GM18505 (cell line): ENCODE measurements around the gene SCLY.
"Not testable (repeated sequence)": the region's sequence is repeated elsewhere in the genome, so short reads cannot be mapped to it uniquely, and the experiment has no call there.

ENCODE experiments used
- ATAC-seq: cut with Tn5 transposase; IDR thresholded peaks from one replicate; pipeline ENCODE4 v1.9.1; 2021; ENCODE audit not compliant: unreplicated experiment
- POLR2A ChIP-seq: IDR thresholded peaks from 4 replicates; pipeline ENCODE4 v1.6.1; 2011; ENCODE audit warnings: borderline replicate concordance; ENCODE audit not compliant: insufficient read depth, insufficient read length; ENCODE audit errors: extremely low read depth

SCLY gene

DNA sequence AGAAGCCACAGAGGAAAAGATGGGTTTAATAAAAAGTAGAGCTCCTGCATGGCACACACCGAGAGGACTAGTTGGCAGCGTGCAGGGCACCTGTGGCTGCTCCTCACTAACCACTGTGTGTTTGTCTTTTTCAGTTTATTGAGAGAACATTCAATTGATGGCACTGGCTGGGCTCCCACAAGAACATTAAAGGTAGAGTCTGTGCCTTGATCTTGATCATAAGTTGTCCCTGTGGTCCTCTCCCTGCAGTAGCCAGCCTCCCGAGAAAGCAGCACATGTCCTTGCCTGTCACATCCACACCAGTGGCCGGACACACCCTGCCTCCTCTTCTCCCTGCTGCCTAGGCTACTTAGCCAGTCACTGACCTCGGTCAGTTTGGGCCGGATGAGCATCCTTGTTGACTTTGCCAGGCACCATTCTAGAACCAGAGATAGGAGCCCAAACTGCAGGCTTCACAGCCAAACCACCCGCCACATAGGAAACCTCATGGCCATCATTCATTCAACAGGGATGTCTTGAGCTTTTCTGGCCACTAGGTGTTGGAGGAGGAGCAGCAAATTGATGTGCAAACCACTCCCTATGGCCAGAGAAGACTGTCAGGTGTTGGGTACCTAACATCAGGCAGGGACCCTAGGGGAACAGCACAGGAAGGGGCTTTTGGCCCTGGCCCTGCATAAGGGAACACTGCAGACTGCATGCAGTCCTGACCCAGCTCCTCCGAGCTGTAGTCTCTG, 30.2 kb upstream of the SCLY start:
- TF ChIP-seq POLR2A, result no peak
- ATAC-seq, result no peak

DNA sequence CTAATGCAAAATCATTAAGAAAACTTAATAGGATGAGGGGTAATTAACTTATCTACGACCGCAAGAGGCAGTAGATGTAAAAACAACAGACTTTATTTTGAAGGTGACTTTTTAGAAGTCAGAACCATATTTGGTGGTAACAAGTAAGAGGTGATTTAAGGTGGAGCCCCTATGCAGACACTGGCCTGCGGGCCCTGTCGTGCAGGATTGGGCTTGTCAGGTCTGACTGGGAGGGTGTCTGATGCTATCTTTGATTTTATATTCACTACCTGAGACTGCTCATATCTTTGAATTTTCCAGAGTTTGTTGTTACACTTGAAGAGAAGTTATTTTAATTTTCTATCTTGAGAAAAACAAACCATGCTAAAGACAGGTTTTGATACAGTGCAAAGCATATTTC, 29.1 kb upstream of the SCLY start:
- TF ChIP-seq POLR2A, result no peak
- no peak for ATAC-seq

DNA sequence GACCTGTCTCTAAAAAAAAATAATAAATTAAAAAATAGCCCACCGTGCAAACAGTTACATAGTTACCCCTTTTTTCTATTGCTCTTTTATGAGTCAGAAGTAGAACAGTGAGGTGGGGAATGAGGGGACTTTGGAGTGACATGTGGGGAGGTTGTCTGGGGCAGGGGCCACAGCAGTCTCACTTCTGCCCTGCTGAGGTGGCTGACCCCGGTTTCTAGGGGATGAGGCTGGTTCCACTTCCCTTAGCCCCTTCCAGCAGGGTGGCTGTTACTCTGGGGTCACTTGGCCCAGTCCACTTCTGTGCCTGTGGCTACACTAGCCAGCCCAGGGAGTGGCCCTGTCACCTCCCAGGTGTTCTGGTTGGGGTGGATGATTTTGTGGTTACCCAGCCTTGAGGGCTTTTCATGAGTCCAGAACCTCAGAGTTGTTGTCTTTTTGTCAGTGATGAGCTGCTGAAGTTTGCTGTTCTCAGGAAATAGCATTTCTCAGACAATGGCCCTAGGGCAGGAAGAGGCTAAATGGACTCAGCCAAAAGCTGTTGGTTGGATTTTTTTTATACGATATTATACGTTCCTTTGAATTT, 28.0 kb upstream of the SCLY start:
- TF ChIP-seq POLR2A, result no peak
- ATAC-seq, result no peak

DNA sequence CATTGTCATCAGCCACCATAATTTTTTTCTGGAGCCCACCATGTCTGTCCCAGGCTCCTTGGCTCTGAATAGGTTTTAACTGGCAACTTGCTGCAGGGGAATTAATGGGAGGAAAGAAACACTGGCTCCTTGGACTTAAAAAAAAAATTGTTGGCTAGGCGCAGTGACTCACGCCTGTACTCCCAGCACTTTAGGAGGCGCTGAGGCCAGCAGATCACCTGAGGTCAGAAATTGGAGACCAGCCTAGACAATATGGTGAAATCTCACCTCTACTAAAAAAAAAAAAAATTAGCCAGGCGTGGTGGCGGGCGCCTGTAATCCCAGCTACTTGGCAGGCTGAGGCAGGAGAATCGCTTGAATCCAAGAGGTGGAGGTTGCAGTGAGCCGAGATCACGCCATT, 26.8 kb upstream of the SCLY start:
- ATAC-seq, result not testable (repeated sequence)

DNA sequence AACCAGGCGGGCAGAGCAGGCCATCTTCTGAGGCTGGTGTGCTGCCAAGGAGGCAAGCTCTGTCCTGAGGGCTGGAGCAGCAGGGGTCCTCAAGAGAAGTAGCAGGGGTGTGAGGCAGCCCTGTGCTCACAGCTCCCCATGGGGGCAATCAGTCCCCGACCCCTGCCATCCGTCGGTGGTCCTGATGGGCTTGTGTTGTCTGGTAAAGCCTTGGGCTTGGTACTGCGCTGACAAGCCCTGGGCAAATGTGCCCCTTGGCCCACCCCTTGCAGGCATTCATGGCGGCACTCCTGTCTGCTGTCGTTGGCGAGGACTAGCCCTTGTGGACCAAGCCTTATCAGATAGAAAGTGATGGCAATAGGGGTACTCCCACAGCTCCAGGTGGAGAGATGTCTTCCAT, 22.6 kb upstream of the SCLY start:
- no peak for TF ChIP-seq POLR2A
- ATAC-seq, result no peak

DNA sequence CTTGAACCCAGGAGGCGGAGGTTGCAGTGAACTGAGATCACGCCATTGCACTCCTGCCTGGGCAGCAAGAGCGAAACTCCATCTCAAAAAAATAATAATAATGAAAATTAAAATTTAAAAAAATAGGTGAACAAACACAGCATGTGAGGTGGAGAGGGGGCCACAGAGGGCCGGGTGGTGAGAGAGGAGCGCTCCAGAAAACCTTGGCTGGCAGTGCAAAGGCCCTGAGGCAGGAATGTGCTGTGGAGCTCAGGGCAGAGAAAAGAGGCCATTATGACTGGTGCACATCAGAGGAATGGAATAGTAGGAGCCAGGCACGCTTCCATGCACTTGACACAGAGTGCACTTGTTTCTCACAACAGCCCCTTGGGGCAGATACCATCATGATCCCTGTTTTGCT, 21.6 kb upstream of the SCLY start:
- ATAC-seq, result no peak
- TF ChIP-seq POLR2A, result no peak

DNA sequence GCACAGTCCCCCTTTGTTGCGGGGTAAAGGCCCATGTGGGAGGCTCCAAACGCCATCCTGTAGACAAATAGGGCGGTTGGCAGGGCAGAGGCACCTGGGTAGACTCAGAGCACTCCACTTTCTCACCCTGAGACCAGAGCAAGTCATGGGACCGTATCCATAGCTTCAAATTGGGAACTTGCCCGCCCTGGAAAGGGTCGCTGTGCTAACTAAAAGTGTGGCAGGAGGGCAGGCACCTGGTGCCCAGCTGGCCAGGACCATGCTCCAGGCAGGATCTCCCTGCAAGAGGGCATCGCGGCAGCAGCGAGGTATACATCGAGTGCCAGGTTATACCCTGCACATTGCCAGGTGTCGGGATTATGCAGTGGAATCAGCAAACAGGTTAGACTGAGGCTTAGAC, 20.8 kb upstream of the SCLY start:
- no peak for TF ChIP-seq POLR2A
- ATAC-seq, result no peak

DNA sequence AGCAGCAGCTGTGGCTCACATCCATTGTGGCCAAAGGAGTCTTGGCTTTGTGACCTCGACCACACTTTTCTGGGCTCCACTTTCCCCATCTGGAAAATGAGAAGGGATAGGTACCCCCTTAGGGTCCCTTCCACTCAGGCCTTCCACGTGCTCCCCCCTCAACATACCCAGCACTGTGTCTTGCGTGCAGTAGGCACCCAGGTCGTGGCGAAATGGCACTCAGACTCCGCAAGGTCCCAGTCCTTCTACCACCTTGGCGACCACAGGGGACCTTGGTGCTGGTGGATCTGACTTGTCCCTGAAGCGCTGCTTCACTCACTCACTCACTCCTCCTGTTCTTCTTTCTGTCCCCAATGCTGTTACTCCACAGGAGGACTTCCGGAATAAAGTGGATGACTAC, 19.9 kb upstream of the SCLY start:
- TF ChIP-seq POLR2A, result no peak
- ATAC-seq, result no peak

DNA sequence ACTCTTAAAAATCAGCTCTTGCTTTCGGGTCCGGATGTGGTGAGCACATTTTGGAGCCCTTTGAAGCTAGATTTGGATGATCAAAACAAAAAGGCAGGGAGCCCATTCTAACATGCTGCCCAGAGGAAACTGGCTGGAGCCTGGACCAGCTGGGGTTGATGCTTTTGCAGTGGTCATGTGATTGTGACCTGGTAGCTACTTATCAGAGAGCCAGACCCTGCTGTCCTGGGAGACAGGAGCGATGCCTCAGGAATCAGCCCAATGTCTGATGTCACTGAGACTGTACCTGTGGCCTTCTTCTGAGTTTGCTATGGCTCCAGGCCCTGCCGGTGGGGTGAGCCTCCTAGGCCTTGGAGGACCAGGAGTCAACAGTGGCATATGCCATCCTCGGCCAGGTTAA, 18.7 kb upstream of the SCLY start:
- ATAC-seq, result no peak
- TF ChIP-seq POLR2A, result no peak

DNA sequence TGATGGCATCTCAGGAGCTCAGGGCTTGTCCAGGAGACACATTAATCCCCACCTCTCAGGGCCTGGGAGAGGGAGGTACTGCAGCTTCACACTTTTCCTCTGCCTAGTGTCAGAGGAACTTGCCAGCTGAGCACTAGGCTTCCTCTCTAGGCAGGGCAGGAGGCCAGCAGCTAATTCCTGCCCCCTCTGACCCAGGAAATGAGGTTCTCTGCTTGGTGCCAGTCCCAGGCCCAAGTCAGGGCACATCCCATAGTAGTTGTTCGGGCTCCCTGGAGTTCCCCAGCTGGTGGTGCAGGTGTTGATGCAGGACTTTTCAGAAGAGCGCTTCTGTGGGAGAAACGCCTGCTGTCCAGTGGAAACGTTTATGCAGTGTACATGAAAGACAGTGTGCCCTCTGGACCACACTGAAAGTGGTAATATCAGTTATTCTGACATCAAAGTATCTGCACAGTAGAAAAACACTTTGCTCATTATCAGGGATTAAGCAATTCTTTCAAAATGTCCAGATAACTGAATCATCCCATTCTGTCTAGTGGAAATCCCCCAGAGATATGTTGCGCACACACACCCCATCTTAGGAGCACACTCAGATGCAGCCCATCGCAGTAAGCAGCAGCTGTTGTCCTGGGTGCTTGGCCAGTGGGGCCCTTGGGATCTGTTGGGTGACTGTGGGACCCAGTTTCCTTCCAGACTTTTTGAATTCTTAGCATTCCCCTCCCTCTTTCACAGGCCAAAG, 17.8 kb upstream of the SCLY start:
- TF ChIP-seq POLR2A, result no peak

DNA sequence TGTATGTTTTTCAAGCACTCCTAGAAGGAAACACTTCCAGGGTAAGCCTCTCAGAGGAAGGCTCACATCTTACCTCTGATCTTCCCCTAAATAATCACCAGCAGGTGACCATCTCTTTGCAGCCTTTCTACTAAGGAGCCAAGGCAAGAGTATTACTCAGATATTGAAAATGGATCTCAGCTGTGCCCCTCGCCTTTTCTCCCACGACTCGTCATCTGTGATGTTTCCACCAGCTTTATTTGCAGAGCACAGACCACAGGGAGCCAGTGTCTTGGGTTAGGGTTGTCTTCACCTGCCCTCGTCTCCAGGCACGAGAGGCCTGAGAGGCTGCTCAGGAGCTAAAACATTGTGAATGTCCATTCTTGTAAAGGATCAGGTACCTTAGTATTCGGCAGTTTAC, 16.9 kb upstream of the SCLY start:
- TF ChIP-seq POLR2A, result no peak
- ATAC-seq, result no peak

More for the DNA sequence above, 17.8 kb upstream of the SCLY start:
- no peak for ATAC-seq

DNA sequence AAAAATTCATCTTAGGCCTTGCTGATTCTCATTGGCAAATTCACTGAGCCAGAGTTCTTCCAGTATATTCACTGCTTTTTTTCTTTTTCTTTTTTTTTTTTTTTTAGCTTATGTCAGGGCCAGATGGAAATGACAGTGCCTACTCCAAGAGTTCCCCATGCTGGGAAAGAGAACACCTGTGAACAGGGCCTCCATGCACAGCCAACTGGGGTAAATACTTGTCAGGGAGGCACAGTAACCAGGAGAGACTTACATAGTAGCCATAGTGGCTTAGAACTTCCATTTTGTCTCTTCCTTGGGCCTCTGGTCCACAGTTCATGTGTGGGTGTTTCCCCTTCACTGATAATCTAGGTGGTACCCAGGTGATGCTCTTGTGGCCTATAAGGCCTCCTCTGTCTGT, 15.2 kb upstream of the SCLY start:
- no peak for ATAC-seq

DNA sequence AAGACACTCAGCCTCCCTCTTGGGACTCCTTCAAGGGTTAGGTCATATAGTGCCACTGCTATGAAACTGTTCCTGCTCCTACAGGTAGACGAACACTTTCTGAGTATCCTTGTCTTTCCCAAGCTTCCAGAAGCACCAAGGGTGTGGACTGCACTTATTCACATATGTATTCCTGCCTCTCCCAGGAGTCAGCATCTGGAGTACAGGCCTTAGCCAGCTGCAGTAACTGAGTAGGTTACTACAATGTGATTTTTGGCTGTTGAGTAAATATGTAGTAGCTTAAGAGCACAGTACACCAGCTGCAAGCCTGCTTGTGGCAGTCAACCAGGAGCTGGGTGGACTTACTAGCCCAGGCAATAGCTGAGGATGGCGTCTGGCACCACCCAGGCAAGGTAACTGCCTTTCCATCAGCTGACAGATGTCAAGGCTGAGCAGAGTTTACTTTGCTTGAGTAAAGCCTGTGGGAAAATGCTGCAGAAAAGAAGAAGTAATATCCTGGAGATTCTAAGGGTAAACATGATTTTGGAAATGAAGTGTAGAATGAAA, 14.0 kb upstream of the SCLY start:
- TF ChIP-seq POLR2A, result no peak
- no peak for ATAC-seq

More for the DNA sequence above, 15.2 kb upstream of the SCLY start:
- TF ChIP-seq POLR2A, result no peak
